ENCODE measurements around the gene HIP1. TPM values are rescaled to one million over a fixed set of nuclear protein-coding genes. Genes with fewer than 3 reads are reported as not detected.
"Not testable (repeated sequence)": the region's sequence is repeated elsewhere in the genome, so short reads cannot be mapped to it uniquely, and the experiment has no call there.

HIP1 gene
- total RNA-seq, 1 donor from 2014 or later: 12.4 TPM

DNA sequence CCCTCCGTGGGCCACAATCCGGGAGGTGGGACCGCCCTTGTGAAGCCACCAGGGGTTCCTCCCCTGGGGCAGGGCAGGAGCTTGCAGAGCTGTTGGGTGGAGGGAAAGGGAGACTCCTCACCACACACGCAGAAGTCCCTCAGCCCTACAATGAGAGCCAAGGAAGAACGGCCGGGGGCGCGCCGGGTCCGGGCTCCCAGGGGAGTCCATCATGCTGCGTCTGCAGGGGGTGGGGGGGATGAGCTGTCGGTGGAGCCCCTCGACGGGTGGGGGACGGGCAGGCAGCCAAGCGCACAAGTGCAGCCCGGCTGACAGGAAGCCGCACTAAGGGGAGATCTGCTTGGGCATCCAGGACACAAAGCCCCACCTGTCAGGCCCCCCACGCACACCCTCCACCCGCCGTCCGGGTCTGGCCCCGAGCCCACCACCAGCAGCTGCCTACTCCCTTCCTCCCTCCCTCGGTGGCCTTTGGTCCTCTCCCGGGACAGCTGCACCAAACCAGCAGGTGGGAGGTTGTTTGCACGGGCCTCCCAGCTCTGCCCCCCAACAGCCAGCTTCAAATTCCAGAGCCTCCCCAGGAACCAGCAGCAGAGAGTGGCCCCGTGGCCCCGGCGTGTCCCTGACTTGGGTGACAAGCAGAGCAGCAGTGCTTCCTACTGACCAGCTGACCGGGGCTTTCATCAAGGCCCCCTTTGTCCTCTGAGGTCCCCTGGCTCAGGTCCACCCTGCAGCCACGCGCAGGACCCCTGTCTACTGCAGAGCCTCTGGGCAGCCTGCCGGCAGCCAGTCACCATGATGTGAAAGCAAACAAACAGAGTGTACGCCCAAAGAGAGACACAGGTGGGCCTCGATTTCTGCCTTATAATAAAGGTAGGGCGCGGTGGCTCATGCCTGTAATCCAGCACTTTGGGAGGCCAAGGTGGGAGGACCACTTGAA is 50.3 kb downstream of the HIP1 start:
- no peak for DNase-seq (ENCODE audit: low read depth)
- Histone ChIP-seq H3K4me3 (ENCODE audit: low read depth, low read length) (no peak overlapping the region), H3K36me3 (ENCODE audit: control insufficient read depth, insufficient read depth, low read length) (no peaks in the 10 kb centered on the region), H3K27me3 (ENCODE audit: control insufficient read depth, insufficient read depth, low read length) (peaks cover 4% of the 10 kb centered on the region)
- no peak for TF ChIP-seq CTCF (IDR thresholded peaks at IDR 0.05; ENCODE audit: insufficient read depth, low read length, poor library complexity, severe bottlenecking)

GRCh38 chr7:75687246-75688088 is 51.3 kb downstream of the HIP1 start:
- Histone ChIP-seq H3K36me3 (ENCODE audit: control insufficient read depth, insufficient read depth, low read length) (no peaks in the 10 kb centered on the region), H3K27me3 (ENCODE audit: control insufficient read depth, insufficient read depth, low read length) (peaks cover 4% of the 10 kb centered on the region), H3K4me3 (ENCODE audit: low read depth, low read length) (no peak overlapping the region)
- TF ChIP-seq CTCF (IDR thresholded peaks at IDR 0.05; ENCODE audit: insufficient read depth, low read length, poor library complexity, severe bottlenecking): no peak
- DNase-seq (ENCODE audit: low read depth): no peak

- no peak for DNase-seq (ENCODE audit: low read depth)
- TF ChIP-seq CTCF (IDR thresholded peaks at IDR 0.05; ENCODE audit: insufficient read depth, low read length, poor library complexity, severe bottlenecking): no peak
- H3K4me3 ChIP-seq (ENCODE audit: low read depth, low read length): no peak overlapping the region
- H3K27me3 ChIP-seq (ENCODE audit: control insufficient read depth, insufficient read depth, low read length): peaks cover 4% of the 10 kb centered on the region
- no peaks in the 10 kb centered on the region for H3K36me3 ChIP-seq (ENCODE audit: control insufficient read depth, insufficient read depth, low read length)
Observed at GRCh38 chr7:75686551-75686950, 52.2 kb downstream of the HIP1 start.

GRCh38 chr7:75682052-75682451 is 56.7 kb downstream of the HIP1 start:
- not testable (repeated sequence) for H3K4me3 ChIP-seq (ENCODE audit: low read depth, low read length); H3K36me3 ChIP-seq (ENCODE audit: control insufficient read depth, insufficient read depth, low read length); H3K27me3 ChIP-seq (ENCODE audit: control insufficient read depth, insufficient read depth, low read length); DNase-seq (ENCODE audit: low read depth)

DNA sequence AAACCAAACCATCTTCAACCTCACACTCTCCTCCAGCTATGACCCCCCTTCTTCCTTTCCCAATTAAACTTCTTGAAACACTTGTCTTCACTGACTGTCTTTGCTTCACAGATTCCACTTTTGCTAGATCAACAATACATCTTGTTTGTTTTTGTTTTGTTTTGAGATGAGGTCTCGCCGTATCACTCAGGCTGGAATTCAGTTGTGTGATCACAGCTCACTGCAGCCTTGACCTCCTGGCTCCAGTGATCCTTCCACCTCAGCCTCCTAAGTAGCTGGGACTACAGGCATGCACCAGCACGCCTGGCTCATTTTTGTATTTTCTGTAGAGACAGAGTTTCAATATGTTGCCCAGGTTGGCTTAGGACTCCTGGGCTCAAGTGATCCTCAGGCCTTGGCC is 59.7 kb downstream of the HIP1 start:
- Histone ChIP-seq H3K27me3 (ENCODE audit: control insufficient read depth, insufficient read depth, low read length) (no peaks in the 10 kb centered on the region), H3K4me3 (ENCODE audit: low read depth, low read length) (no peak overlapping the region), H3K36me3 (ENCODE audit: control insufficient read depth, insufficient read depth, low read length) (no peaks in the 10 kb centered on the region)
- no peak for DNase-seq (ENCODE audit: low read depth)
- TF ChIP-seq CTCF (IDR thresholded peaks at IDR 0.05; ENCODE audit: insufficient read depth, low read length, poor library complexity, severe bottlenecking): no peak

- Histone ChIP-seq H3K36me3 (ENCODE audit: control insufficient read depth, insufficient read depth, low read length) (no peaks in the 10 kb centered on the region), H3K27me3 (ENCODE audit: control insufficient read depth, insufficient read depth, low read length) (no peaks in the 10 kb centered on the region), H3K4me3 (ENCODE audit: low read depth, low read length) (no peak overlapping the region)
- no peak for DNase-seq (ENCODE audit: low read depth)
- no peak for TF ChIP-seq CTCF (IDR thresholded peaks at IDR 0.05; ENCODE audit: insufficient read depth, low read length, poor library complexity, severe bottlenecking)
Observed at GRCh38 chr7:75669579-75669978, 69.2 kb downstream of the HIP1 start.

All from kidney epithelial cell (primary cell).